ENCODE data around the gene SMURF1.

DNA sequence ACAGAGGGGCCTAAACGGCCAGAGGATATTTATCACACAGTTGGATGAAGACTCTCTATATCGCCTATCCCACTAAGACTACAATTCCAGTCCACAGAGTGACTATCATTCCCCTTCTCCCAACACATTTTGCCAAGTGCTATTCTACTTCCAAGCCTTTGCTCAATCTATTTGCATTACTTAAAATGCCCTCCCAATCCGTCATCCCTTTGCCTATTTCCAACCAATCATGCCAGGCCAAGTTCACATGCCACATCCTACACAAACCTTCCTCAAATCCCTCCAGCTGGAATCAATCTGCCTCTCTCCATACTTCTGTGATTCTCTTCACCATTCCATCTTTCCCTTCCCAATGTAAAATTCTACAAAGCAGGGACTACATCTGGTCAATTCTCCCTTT, 38.2 kb downstream of the SMURF1 start:
- TF ChIP-seq, protein P1, sequence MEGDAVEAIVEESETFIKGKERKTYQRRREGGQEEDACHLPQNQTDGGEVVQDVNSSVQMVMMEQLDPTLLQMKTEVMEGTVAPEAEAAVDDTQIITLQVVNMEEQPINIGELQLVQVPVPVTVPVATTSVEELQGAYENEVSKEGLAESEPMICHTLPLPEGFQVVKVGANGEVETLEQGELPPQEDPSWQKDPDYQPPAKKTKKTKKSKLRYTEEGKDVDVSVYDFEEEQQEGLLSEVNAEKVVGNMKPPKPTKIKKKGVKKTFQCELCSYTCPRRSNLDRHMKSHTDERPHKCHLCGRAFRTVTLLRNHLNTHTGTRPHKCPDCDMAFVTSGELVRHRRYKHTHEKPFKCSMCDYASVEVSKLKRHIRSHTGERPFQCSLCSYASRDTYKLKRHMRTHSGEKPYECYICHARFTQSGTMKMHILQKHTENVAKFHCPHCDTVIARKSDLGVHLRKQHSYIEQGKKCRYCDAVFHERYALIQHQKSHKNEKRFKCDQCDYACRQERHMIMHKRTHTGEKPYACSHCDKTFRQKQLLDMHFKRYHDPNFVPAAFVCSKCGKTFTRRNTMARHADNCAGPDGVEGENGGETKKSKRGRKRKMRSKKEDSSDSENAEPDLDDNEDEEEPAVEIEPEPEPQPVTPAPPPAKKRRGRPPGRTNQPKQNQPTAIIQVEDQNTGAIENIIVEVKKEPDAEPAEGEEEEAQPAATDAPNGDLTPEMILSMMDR (conservative IDR thresholded peaks at IDR 0.05 in 1 of 2, IDR thresholded peaks at IDR 0.05 in 1 of 2; ENCODE audit: low read depth in 1 of 2, low read length in 2 of 2) = no peak
- no peak for TF ChIP-seq EZH2 (IDR thresholded peaks at IDR 0.05; ENCODE audit: low read length, missing control alignments)
